KOPT-K1 (cell line): ENCODE data around the gene ZFP91.

Experiments
- H3K27ac ChIP-seq: fragments of 200-600 bp; sonication (generic); 2 replicates; pipeline ENCODE4 v1.5.1; 2016; ENCODE audit warnings: antibody characterized with exemption, mild to moderate bottlenecking, low read depth, low read length; ENCODE audit not compliant: poor library complexity, severe bottlenecking
- H3K36me3 ChIP-seq: fragments of 200-600 bp; sonication (generic); 2 replicates; pipeline ENCODE4 v1.5.1; 2017; ENCODE audit warnings: antibody characterized with exemption, mild to moderate bottlenecking, low read length, moderate library complexity; ENCODE audit not compliant: insufficient read depth
- H3K9me3 ChIP-seq: fragments of 200-600 bp; sonication (generic); 2 replicates; pipeline ENCODE4 v1.5.1; 2017; ENCODE audit warnings: antibody characterized with exemption, low read length, mild to moderate bottlenecking; ENCODE audit not compliant: insufficient read depth, poor library complexity, severe bottlenecking

Gene ZFP91

DNA sequence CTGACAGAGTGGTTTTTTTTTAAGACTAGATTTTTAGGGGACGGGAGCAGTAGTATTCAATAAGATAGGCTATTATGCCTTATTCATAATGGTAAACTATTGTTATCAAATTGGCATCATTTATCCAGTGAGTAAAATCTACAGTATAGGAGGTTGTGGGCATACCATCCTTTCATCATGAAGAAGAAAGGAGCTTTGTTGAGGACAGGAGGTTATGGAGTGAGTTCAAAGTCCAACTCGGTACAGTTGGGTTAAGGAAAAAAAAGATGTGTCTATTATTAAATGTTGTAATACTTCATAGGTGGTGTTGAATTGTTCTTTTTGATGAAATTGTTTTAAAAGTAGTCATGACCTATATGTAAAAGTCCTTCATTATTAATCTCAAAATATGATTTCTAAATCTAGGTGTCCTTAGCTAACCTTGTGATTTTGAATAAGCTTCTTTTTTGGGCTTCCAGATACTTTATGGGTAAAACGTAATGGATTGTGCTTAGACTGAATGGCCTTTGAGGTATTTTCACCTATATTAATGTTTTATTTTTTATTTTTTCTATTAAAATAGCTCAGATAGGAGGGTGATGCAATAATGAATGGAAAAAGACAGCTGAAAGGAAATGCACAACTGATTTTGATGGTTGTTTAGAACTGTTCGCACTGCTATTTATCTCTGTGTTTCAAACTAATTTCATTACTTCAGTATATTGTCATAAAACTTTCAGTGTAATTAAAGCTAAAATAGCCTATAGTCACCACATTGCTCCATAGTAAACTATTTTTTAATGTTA is 28.3 kb downstream of the ZFP91 start:
- no peak overlapping the region for H3K27ac ChIP-seq
- H3K36me3 ChIP-seq: peaks cover 37% of the 10 kb centered on the region
- H3K9me3 ChIP-seq: no peaks in the 10 kb centered on the region

DNA sequence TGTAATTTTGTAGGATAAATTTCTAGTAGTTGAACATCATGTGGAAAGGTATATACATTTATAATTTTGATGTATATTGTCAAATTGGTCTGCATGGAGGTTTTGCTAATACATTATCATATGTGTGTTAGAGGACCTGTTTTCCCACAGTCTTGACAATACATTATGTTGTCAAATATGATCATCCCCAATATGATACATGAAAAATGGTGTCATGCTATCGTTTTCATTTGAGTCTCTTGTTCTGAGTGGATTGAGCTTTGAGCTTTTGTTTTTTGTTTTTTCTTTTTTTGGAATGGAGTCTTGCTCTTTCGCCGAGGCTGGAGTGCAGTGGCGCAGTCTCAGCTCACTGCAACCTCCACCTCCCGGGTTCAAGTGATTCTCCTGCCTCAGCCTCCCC is 29.5 kb downstream of the ZFP91 start:
- peaks cover 38% of the 10 kb centered on the region for H3K36me3 ChIP-seq
- H3K27ac ChIP-seq: no peak overlapping the region
- H3K9me3 ChIP-seq: no peaks in the 10 kb centered on the region

DNA sequence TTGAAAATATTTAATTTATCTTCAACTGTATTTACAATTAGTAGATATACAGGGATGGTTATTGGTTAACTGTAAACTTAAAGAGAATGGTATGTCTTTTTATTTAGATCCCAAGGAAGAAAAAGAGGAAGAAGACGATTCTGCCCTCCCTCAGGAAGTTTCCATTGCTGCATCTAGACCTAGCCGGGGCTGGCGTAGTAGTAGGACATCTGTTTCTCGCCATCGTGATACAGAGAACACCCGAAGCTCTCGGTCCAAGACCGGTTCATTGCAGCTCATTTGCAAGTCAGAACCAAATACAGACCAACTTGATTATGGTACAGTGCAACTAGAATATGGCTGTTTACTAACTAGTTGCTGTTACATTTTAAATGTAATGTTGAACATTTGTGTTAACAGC is 30.9 kb downstream of the ZFP91 start:
- Histone ChIP-seq H3K9me3 (no peaks in the 10 kb centered on the region), H3K27ac (no peak overlapping the region), H3K36me3 (peaks cover 52% of the 10 kb centered on the region)

DNA sequence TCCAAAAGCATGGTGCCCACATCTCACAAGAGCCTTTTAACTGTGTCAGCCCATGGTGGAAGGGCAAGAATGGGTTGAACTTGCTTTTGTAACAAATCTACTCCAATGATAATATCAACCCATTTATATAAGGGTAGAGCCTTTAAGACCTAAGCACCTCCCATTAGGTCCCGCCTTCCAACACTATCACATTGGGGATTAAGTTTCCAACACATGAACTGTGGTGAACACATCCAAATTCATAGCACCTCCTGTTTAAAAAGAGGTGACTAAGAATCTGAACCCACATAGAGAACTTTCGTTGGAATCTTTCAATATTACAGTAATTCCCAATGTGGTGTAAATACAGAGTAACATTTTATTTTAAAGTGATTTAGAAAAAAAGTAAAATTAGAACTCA is 34.4 kb downstream of the ZFP91 start:
- Histone ChIP-seq H3K27ac (no peak overlapping the region), H3K9me3 (no peaks in the 10 kb centered on the region), H3K36me3 (peaks cover 87% of the 10 kb centered on the region)

DNA sequence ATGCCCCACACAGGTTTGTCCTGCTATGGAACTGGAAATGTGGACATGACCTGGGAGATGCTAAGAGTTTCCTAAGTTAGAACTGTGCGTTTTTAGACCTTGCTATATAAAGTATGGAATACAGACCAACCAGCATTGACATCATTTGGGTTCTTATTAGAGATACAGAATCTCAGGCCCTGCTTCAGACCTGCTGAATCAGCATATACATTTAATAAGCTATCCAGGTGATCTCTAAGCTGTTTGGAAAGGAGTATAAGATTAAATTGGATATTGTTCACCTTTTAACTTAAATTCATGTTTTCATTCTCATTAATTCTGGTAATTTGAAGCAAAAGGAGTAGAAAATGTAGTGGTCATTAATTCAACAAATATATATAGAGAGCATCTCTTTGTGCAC is 36.7 kb downstream of the ZFP91 start:
- H3K9me3 ChIP-seq: no peaks in the 10 kb centered on the region
- peaks cover 100% of the 10 kb centered on the region for H3K36me3 ChIP-seq

DNA sequence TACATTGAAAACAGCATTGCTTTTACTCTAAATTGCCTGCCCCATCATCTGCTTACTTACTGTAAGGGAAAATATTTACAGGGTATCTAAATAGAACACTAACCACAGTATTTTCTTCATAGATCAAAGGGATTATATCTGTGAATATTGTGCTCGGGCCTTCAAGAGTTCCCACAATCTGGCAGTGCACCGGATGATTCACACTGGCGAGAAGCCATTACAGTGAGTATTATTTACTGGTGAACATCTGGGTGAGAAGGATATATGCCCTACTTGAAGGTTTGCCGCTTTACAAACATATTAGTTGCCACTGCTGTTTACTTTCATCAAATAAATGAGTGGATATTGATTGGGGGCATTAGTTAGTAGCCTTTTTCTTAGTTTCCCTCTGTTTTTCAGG is 37.7 kb downstream of the ZFP91 start:
- Histone ChIP-seq H3K9me3 (no peaks in the 10 kb centered on the region), H3K27ac (no peak overlapping the region), H3K36me3 (peaks cover 100% of the 10 kb centered on the region)

More for the DNA sequence above, 36.7 kb downstream of the ZFP91 start:
- H3K27ac ChIP-seq: no peak overlapping the region

DNA sequence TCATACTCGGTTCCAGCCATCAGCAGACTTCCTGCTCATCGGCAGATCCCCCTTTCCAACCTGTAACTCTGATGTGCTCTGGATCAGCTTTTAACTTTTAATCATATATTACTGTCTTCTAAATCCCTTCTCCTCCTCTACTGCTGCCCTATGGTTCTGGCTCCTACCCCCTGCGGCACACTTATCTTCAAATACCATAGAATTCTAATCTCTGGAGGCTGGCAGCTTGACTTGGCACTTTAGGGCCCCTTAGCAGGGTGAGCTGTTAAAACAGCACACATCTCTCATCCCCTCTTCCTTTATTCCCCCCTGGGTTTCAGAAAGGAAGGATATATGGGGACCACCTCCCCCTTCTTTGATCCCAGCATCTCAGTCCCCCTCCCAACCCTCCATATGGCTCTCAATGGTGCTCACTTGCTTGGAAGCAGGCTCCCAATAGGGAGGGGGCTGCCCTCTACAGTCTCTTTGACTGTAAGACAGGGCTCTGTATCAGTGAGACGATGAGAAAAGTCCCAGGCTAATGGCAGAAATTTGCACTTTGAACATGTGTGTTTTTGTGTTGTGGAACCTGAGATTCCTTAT is 39.2 kb downstream of the ZFP91 start:
- Histone ChIP-seq H3K9me3 (no peaks in the 10 kb centered on the region), H3K36me3 (peaks cover 100% of the 10 kb centered on the region), H3K27ac (no peak overlapping the region)

DNA sequence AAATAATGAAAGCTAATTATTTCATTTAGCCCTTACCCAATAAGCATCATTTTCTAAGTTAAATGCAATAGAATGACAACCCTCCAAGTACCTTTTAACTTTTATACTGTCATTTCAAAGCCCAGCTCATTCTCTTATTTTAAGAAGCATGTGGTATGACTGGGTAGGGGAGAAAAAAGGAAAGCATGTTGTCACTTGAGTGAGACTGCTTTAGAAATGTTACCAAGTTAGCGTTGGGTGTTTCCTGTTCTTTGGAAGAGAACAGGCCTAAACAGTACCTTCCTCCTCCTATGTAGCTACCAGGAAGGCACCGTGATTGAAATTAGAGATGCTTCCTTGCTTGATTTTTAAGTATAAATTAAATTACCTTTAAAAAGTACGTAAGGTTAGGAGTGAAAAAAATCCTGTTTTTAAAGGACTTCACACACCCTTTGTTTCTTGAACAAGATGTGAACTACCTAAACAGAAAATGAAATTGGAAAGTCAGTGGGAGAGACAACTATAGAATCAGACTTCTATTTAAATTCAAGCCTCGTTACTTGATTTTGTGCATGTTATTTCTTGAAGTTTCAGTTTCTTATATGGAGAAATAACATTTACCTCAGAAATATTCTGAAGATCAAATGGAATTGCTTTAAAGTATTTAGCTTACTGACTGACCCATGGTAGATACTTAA is 42.9 kb downstream of the ZFP91 start:
- no peaks in the 10 kb centered on the region for H3K9me3 ChIP-seq
- peaks cover 100% of the 10 kb centered on the region for H3K36me3 ChIP-seq
- no peak overlapping the region for H3K27ac ChIP-seq

DNA sequence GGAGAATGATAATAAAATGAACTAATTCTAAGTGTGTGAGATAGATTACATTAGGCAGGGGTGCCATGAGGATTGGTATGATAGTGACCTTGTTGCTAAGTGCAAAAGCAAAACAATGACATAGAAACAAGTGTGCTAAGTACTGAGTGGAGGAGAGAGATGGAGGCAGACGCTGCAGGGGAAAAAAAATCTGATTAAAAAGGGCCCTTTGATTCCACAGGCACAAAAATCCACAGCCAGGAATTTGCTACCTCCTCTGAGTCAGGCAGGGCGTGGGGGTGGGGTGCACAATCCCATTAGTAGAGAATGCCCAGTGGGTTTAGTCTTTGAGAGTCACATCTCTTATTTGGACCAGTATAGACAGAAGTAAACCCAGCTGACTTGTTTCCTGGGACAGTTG is 43.5 kb downstream of the ZFP91 start, which contains the start of gene CNTF:
Gene CNTF (plus strand): TSS at position 322 of the 400 bp plus-strand sequence. CDS start 88 bp downstream, outside the sequence.
- Histone ChIP-seq H3K27ac (no peak within 1 kb of the TSS), H3K36me3 (peaks cover 99% of the 10 kb centered on the region), H3K9me3 (no peaks in the 10 kb centered on the region)

DNA sequence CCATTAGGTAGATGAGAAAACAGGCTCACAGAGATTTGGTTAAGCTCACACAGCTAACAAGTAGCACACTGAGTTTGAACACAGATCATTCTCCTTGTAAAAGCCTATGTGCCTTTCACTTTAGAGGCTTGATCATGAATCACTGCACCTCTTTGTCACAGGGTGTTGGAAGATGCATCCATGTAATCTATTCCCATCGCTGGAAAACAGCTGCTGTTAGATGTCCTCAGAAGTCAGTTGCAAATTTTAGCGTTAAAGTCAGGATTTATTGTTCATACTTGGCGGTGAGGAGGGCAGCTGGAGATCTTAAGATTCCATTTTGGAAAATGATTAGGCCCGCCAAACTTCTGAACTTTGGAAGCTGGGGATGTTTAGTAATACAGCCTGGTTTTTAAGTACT is 46.2 kb downstream of the ZFP91 start:
- no peak overlapping the region for H3K27ac ChIP-seq
- no peaks in the 10 kb centered on the region for H3K9me3 ChIP-seq
- H3K36me3 ChIP-seq: peaks cover 97% of the 10 kb centered on the region

DNA sequence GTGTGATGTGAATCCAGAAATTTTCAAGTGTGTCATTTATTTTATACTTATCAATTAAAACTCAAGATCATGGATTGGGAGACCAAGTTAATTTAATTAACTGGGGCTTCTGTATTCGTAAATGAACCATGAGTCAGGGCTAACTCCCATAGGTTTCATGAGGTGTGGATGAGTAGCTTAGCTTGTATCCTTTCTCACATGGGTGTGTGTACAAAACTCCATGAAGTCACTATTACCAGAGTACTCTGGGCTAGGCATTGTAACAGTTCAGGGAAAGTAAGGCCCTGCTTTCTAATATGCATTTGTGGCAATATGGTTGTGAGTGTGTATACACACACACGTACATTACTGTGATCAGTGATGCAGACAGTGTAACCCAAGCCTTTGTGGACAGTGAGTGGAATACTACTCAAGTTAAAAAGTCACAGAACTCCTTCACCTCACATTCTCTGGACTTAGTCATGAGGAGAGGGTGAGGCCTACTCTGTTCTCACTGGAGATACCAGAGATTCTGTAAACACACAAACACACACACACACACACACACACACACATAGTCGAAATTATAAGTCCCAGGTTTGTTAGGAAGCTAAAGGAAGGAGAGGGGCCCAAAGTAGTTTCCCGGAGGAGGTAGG is 47.1 kb downstream of the ZFP91 start:
- Histone ChIP-seq H3K36me3 (peaks cover 89% of the 10 kb centered on the region), H3K9me3 (no peaks in the 10 kb centered on the region), H3K27ac (no peak overlapping the region)

DNA sequence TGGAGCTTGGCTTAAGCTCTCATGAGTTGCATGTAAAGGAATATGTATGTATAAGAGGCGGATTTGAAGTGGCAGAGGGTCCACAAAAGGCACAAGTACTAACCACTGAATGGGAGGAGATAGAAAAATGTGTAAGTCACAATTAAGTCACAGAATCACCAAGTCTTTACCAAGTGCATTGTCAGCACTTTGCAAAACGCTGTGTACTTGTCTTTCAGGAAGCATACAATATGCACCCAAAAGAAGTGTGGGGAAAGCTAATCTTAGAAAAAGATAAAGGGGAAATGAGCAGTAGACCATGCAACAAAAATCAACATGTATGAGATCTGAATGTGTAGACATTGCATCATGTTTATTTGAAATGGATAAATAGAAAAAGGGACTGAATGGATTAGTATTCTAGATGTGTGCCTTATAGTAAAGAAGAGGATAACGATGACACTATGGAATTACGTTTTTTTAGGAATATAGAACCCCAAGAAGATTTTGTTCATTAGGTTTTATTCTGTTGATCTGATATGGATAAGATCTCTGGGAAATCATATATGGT is 48.1 kb downstream of the ZFP91 start:
- H3K27ac ChIP-seq: no peak overlapping the region
- H3K36me3 ChIP-seq: peaks cover 79% of the 10 kb centered on the region
- no peaks in the 10 kb centered on the region for H3K9me3 ChIP-seq

DNA sequence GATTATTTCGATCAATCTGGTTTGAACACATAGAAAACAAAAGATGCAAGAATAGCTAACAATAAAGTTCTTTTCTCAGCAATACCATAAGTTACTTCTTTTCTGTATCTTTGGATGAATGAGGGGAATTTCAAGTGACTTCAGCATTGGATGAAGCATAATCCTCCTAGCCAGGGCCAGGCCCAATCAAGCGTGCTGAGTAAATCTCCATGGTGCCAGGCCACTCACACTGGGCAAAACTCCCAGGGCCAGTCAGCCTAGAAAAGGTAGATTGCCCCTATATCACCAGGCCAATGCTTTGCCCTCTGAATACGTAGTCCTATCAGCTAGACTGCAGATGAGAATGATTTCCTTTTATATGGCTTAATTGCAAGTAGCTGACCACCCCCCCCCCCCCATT is 49.6 kb downstream of the ZFP91 start:
- H3K27ac ChIP-seq: no peak overlapping the region
- H3K36me3 ChIP-seq: peaks cover 64% of the 10 kb centered on the region
- H3K9me3 ChIP-seq: no peaks in the 10 kb centered on the region

DNA sequence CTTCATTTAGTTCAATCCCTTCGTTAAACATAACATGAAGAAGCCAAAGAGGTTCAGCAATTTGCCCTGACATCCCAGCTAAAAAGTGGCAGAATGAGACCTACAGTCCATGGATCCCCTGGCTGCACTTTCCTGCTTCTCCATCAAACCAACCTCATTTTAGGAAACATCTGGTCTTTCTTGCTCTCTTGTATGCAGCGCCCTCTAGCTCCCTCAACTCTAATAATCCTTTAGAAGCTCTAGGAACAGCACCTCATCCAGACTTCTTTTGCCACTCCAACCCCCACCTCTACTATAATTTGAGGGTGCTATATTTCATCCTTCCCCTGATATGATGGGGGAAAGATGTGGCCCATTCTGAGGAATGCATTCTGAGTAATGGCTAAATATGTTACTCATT is 51.0 kb downstream of the ZFP91 start:
- no peak overlapping the region for H3K27ac ChIP-seq
- H3K9me3 ChIP-seq: no peaks in the 10 kb centered on the region

DNA sequence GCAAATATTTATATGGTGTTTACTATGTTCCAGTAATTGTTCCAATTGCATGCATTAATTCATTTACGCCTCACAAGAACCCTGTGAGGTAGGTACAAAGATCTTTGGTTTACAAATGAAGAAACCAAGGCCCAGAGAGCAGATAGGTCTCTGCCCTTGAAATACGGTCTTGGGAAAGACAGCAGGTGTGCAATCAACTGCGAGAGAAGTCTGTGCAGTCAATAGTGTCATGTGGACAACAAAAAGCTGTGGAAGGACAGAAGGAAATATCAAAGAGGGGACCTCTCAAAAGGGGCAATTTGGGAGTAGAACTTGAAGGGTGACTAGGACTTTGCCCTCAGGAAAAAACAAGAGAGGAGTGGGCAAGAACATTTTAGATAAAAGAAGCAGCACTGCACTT is 52.5 kb downstream of the ZFP91 start:
- Histone ChIP-seq H3K9me3 (no peaks in the 10 kb centered on the region), H3K27ac (no peak overlapping the region), H3K36me3 (peaks cover 35% of the 10 kb centered on the region)

More for the DNA sequence above, 51.0 kb downstream of the ZFP91 start:
- peaks cover 50% of the 10 kb centered on the region for H3K36me3 ChIP-seq
